CD4-positive, alpha-beta T cell treated with Interleukin-15 for 4 hours (primary cell): ENCODE results near the gene NUP188.

Experiments
- DNase-seq: peaks from one replicate; pipeline ENCODE4 v3.0.0-alpha.2; 2020; ENCODE audit warnings: low spot score

The NUP188 gene

DNA sequence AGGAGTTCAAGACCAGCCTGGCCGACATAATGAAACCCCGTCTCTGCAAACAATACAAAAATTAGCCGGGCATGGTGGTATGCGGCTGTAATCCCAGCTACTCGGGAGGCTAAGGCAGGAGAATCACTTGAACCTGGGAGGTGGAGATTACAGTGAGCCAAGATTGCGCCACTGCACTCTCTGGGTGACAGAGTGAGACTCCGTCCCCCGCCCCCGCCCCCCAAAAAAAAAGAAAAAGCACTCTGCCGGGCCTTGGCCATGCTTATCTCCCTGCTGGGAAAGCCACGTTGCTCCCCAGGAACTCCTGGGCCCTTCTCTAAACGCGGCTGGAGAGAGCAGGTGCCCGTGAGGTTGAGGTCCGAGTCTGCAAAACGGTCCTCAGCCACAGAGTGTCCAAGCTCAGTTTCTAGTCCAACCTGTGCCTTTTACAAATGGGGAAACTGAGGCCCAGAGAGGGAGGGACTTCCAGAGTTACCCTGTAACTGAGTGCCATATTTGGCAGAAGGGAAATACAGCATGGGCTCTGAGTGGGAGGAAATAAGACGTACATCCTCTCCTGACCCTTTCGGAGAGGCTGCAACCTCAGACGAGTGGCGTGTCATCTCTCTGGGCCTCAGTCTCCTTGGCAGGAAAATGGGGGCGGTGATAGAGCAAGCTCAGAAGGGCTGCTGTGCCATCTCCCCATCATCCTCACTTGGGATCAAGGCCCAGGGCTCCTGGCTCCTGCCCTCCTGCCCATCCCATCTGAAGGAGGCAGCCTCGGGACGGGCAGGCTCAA is 33.3 kb upstream of the NUP188 start:
- DNase-seq, result no peak

DNA sequence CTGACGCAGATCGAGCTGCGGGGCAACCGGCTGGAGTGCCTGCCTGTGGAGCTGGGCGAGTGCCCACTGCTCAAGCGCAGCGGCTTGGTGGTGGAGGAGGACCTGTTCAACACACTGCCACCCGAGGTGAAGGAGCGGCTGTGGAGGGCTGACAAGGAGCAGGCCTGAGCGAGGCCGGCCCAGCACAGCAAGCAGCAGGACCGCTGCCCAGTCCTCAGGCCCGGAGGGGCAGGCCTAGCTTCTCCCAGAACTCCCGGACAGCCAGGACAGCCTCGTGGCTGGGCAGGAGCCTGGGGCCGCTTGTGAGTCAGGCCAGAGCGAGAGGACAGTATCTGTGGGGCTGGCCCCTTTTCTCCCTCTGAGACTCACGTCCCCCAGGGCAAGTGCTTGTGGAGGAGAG is 31.3 kb upstream of the NUP188 start:
- DNase-seq, result no peak

DNA sequence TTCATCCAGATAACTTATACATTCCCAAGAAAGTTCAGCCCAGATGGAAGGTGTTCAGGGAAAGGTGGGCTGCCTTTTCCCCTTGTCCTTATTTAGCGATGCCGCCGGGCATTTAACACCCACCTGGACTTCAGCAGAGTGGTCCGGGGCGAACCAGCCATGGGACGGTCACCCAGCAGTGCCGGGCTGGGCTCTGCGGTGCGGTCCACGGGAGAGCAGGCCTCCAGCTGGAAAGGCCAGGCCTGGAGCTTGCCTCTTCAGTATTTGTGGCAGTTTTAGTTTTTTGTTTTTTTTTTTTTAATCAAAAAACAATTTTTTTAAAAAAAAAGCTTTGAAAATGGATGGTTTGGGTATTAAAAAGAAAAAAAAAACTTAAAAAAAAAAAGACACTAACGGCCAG is 30.8 kb upstream of the NUP188 start:
- no peak for DNase-seq

- DNase-seq, result no peak
Observed at GRCh38 chr9:128917151-128917849, 30.2 kb upstream of the NUP188 start.

DNA sequence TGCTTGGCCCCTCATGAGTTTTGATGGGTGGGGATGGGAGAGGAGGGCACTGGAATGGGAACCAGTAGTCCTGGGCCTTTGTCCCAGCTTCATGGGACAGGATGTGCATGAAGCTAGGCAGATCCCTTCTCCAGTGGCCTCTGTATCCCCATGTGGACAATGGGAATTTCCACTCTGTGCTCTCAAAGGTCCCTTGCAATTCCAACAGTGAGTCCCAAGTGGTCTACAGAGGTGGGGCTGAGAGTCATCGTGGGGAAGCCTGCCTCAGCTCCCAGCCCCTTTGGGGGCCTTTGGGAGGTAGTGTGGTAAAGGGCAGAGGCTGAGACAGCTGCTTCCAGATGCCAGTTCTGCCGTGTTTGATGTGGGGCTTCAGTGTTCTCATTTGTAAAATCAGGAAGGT is 28.6 kb upstream of the NUP188 start:
- no peak for DNase-seq

GRCh38 chr9:128919402-128920089 is 28.0 kb upstream of the NUP188 start:
- DNase-seq, result no peak

- no peak for DNase-seq
Observed at GRCh38 chr9:128920381-128921058, 27.0 kb upstream of the NUP188 start, which contains the start of gene PHYHD1. Gene PHYHD1 (plus strand): TSS chr9:128920982. CDS start chr9:128922324, 1,342 bp downstream.

- no peak for DNase-seq
Observed at GRCh38 chr9:128921881-128922763, 25.4 kb upstream of the NUP188 start.

DNA sequence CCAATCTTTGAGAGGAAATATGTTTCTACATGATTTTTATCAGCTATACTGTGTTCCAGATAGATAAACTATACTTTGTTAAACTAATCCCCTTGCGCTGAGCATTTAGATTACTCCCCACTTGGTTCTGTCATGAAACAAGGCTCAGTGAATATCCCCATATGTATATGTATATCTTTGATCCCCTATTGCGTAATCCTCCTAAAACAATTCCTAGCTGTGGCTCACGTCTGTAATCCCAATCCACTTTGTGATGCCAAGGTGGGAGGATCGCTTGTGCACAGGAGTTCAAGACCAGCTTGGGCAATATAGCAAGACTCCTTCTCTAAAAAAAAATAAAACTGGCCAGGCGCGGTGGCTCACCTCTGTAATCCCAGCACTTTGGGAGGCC is 24.0 kb upstream of the NUP188 start:
- DNase-seq, result no peak

GRCh38 chr9:128927731-128928411 is 19.6 kb upstream of the NUP188 start:
- peak; percentile 61 for DNase-seq

DNA sequence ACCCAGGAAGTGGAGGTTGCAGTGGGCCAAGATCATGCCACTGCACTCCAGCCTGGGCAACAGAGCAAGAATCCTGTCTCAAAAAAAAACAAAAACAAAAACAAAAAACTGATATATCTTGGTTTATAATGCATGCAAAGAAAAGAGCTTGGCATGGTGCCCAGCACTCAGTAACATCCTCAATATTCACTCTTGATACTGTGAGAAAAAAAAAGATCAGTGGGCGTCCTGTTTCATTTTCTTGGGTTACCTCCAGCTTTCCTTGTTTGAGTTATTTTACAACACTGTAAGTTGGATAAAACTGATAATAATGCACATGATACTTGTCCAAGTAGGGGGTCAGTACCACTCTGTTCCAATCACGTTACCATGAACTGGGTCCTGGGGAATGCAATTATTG is 18.9 kb upstream of the NUP188 start:
- DNase-seq, result no peak

DNA sequence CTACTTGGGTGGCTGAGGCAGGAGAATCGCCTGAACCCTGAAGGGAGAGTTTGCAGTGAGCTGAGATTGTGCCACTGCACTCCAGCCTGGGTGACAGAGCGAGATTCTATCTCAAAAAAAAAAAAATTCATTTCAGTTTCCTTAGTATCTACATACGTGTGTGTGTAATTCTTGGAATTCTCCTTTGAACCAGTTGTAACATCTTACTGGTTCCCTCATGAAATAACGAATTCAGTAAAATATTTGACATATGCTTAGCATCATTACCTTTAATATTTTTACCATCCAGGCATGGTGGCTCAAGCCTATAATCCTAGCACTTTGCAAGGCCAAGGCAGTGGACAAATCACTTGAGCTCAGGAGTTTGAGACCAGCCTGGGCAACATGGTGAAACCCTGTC is 17.9 kb upstream of the NUP188 start:
- DNase-seq, result no peak

GRCh38 chr9:128933731-128934130 is 13.8 kb upstream of the NUP188 start:
- DNase-seq, result no peak

DNA sequence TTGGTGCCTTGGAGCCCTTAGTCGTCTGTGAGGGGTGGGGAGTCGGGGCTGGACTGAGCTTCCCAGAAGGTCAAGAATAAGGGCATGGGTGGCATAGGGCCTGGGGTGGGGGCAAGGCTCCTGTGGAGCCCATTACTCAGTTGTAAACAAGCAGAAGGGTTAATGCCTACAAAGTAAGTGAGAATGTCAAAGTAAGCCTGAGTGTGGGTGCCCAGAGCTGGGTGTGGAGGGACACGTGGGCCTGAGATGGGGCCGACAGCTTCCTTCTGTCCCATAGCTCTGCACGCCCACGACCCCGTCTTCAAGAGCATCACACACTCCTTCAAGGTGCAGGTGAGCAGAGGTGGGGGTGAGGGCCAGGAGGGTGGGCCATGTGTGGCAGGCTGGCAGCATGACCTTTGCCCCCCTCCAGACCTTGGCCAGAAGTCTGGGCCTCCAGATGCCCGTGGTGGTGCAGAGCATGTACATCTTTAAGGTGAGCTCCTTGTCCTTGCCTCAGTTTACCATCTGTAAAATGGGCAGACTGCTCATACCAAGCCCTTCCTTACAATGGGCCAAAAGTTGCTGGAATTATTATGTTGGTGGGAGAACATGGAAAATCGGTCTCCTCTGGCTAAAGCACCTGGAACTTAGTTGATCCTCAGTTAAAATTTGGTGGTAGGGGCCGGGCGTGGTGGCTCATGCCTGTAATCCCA is 11.2 kb upstream of the NUP188 start:
- no peak for DNase-seq

DNA sequence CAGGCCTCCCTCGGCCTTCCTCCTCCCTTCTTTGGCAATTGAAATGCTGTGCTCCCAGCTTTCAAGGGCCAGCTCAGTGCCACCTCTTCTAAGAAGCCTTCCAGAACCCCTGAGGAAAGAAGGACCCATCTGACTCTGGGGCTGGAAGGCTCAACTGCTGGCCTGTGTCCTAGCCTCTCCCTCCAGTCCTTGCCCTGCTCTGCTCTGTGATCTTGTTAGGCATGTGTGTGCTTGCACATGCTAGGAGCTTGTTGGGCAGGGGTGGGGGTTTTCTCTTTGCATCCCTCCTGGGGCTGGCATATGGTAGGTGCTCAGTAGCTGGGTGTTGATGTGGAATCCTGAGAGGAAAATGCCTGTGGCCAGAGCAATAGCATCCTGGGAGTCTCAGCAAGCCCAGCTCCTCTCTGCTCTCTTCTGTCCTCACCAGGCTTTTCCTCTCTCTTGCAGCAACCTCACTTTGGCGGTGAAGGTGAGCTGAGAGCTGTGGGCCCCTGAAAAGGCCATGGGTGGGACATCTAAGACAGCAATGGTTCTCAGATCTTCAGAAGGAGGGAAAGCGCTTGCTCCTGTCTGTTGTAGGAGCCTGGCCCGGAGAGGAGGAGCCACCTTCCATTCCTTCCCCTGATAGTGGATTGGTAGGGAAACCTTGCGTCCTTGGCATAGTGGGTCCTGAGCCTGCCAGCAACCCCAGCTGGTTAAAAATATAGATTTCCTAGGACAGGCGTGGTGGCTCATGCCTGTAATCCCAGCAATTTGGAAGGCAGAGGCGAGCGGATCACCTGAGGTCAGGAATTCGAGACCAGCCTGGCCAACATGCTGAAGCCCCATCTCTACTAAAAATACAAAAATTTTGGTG is 10.0 kb upstream of the NUP188 start:
- no peak for DNase-seq

DNA sequence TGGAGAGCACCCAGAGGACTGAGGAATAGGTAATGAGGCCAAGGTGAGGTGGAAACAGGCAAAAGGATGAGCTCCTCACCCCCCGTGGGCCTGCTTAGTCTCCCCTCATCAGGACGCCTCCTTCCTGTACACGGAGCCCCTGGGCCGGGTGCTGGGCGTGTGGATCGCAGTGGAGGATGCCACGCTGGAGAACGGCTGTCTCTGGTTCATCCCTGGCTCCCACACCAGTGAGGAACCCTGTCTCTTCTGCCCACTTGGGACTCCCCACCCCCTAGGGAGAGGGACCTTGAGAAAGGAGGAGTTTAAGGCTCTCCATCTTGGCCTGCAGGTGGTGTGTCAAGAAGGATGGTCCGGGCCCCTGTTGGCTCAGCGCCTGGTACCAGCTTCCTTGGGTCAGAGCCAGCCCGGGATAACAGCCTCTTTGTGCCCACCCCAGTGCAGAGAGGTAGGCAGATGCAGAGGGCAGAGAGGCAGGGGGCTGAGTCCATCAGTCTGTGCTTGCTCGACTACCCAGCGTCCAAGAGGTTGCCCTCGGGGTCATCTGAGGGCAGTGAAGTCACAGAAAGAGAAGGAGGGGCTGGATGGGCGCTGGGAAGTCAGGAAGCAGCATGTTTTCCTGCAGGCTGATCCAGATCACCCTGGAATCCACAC is 7.1 kb upstream of the NUP188 start:
- no peak for DNase-seq

DNA sequence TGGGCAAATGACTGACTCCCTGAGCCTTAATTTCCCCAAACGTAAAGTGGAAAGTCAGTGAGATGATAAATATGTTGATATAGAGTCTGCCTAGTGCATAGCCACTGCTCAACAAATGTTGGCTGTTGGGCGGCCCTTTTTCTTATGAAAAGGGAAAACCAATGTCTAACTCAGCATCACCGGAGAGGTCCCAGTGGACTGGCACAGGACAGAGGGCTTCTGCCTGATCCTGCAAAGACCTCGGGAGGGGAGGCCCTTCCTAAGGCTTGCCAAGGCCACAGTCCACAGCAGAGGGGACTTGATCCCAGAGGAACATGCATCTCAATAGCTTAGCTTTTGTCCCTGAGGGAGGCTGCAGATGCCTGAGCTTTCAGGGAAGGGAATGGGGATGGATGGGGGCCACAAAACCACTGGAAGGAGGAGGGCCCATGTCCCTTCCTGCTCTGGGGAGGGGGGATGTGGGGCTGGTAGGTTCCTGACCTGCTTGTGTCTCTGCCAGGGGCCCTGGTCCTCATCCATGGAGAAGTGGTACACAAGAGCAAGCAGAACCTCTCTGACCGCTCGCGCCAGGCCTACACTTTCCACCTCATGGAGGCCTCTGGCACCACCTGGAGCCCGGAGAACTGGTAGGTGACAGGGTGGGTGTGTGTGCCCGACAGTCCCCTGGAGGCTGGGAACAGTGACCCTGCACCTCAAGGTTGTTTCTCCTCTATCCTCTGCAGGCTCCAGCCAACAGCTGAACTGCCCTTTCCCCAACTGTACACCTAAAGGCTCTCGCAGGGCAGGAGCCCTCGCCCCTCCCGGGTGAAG is 6.3 kb upstream of the NUP188 start:
- DNase-seq, result no peak
